Neural crest cell (in vitro differentiated cells): Measurements from ENCODE around the gene AUH. TPM values are rescaled to one million over a fixed set of nuclear protein-coding genes. Genes with fewer than 3 reads are reported as not detected.

ENCODE experiments used
- DNase-seq: peaks from one replicate; pipeline ENCODE4 v3.0.0; 2021; ENCODE audit warnings: low read depth, mixed read lengths, low spot score
- H3K27ac Mint-ChIP-seq: one replicate; pipeline ENCODE4 v1.8.0; 2021; ENCODE audit warnings: mild to moderate bottlenecking, mixed read lengths; ENCODE audit not compliant: unreplicated experiment
- H3K27me3 Mint-ChIP-seq: 2 replicates; pipeline ENCODE4 v1.8.0; 2021; ENCODE audit warnings: low read depth, mild to moderate bottlenecking, mixed read lengths
- H3K36me3 Mint-ChIP-seq: 2 replicates; pipeline ENCODE4 v1.8.0; 2021; ENCODE audit warnings: low read depth, mild to moderate bottlenecking, mixed read lengths
- H3K4me1 Mint-ChIP-seq: 2 replicates; pipeline ENCODE4 v1.8.0; 2021; ENCODE audit warnings: mixed read lengths
- H3K4me3 Mint-ChIP-seq: one replicate; pipeline ENCODE4 v1.8.0; 2021; ENCODE audit warnings: mild to moderate bottlenecking, mixed read lengths
- H3K9me3 Mint-ChIP-seq: 2 replicates; pipeline ENCODE4 v1.8.0; 2021; ENCODE audit warnings: mixed read lengths
- total RNA-seq: library from RNA; stranded (reverse); gene quantifications from 2 replicates; pipeline ENCODE4 v1.2.1, GENCODE V29; 2021
- TF ChIP-seq, protein P1 (sequence below): fragments of 200-600 bp; sonication (generic); conservative IDR thresholded peaks from 2 replicates; pipeline ENCODE4 v1.5.0; 2021; ENCODE audit warnings: antibody characterized with exemption, mild to moderate bottlenecking

The AUH gene
- total RNA-seq, 1 donor from 2014 or later: 10.8 TPM

DNA sequence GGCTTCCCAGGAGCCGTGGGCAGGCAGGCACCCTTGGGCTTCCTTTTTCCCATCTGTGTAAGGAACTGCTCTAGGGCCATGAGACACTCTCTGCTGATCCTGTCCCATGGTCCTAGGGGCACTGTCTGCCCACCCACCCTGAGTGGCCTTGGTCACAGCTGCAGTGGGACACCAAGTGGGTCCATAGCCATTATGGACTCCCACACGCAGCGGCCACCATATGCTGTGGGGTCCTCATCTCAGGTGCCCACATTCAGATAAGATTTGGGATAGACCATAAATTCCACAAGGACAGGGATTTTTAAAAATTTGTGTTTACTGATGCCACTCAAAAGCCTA is 180.8 kb downstream of the AUH start:
- Mint-ChIP-seq H3K9me3 (no peaks in the 10 kb centered on the region), H3K4me1 (no peaks in the 10 kb centered on the region), H3K27ac (no peak overlapping the region), H3K27me3 (no peaks in the 10 kb centered on the region), H3K36me3 (no peaks in the 10 kb centered on the region), H3K4me3 (no peak overlapping the region)
- DNase-seq: no peak
- TF ChIP-seq, protein P1, sequence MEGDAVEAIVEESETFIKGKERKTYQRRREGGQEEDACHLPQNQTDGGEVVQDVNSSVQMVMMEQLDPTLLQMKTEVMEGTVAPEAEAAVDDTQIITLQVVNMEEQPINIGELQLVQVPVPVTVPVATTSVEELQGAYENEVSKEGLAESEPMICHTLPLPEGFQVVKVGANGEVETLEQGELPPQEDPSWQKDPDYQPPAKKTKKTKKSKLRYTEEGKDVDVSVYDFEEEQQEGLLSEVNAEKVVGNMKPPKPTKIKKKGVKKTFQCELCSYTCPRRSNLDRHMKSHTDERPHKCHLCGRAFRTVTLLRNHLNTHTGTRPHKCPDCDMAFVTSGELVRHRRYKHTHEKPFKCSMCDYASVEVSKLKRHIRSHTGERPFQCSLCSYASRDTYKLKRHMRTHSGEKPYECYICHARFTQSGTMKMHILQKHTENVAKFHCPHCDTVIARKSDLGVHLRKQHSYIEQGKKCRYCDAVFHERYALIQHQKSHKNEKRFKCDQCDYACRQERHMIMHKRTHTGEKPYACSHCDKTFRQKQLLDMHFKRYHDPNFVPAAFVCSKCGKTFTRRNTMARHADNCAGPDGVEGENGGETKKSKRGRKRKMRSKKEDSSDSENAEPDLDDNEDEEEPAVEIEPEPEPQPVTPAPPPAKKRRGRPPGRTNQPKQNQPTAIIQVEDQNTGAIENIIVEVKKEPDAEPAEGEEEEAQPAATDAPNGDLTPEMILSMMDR: no peak

DNA sequence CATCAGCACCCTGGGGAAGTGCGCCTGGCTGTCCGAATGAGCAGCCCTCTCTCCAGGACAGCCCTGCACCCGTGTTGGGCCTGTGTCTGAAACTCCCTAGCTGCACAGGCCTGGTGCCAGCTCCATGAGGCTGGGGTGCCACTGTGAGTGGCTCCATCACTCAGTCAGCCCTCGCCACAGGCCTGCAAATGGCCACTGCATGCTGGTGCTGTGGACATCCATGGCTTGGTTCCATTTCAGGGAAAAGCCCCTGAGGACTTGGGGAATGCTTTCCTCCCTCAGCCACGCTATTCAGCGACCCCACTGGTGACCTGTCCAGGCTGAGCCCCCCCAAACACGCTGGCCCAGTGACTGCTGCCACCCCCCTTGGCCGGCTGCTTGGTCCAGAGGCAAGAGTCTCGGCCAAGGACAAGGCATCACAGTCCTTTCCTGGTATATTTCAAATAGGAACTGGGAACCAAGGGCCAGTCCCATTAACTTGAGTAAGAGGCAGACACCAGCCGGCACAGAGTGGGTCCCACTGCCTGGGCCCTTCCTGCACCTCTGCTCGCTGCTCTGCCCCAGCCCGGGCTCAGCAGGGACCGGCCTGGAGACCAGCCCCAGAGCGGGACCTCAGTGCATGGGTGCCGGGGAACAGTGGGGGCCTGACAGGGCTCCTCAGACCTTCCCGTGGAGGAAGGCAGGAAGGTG is 181.3 kb downstream of the AUH start:
- no peaks in the 10 kb centered on the region for H3K36me3 Mint-ChIP-seq
- no peaks in the 10 kb centered on the region for H3K4me1 Mint-ChIP-seq
- H3K27me3 Mint-ChIP-seq: no peaks in the 10 kb centered on the region
- H3K9me3 Mint-ChIP-seq: peaks cover under 1% of the 10 kb centered on the region
- H3K4me3 Mint-ChIP-seq: no peak overlapping the region
- DNase-seq: no peak
- H3K27ac Mint-ChIP-seq: no peak overlapping the region
- TF ChIP-seq, protein P1: no peak

DNA sequence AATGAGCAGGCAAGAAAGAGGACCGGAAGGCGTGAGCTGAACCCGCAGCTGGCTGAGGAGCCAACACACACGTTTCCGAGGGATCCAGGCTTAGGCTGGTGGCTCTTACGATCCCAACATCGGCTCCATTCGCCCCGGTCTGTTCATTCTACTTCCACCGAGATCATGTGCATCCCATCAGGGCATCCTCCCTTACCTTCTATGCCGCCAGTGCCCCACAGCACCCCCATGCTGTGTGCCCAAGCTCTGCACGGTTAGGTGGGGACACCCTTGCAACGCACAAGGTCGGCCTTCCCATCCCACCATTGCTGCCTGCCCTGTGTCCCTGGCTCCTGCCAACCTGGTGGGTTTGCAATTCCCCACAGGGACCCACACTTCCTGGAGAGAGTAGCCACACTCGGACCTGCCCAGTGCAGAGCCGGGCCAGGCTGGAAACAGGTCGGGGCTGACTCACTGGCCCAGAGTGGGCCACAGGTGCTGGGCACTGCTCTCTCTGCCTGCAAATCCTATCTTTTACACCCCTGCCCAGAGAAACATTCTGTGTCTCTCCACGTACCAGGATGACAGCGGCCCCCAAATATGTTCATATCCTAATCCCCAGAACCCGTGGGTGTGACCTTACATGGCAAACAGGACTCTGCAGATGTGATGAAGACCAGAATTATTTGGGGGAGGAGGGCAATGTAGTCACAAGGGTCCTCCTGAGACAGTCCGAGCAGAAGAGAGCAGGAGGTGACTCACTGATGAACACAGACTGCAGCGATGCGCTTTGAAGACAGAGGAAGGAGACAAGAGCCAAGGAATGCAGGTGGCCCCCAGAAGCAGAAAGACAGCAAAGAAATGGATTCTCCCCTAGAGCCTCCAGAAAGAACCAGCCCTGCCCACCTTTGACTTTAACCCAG is 182.2 kb downstream of the AUH start:
- no peak for DNase-seq
- TF ChIP-seq, protein P1: no peak
- no peaks in the 10 kb centered on the region for H3K36me3 Mint-ChIP-seq
- no peaks in the 10 kb centered on the region for H3K27me3 Mint-ChIP-seq
- H3K4me1 Mint-ChIP-seq: no peaks in the 10 kb centered on the region
- H3K9me3 Mint-ChIP-seq: peaks cover 3% of the 10 kb centered on the region
- no peak overlapping the region for H3K27ac Mint-ChIP-seq
- H3K4me3 Mint-ChIP-seq: no peak overlapping the region

DNA sequence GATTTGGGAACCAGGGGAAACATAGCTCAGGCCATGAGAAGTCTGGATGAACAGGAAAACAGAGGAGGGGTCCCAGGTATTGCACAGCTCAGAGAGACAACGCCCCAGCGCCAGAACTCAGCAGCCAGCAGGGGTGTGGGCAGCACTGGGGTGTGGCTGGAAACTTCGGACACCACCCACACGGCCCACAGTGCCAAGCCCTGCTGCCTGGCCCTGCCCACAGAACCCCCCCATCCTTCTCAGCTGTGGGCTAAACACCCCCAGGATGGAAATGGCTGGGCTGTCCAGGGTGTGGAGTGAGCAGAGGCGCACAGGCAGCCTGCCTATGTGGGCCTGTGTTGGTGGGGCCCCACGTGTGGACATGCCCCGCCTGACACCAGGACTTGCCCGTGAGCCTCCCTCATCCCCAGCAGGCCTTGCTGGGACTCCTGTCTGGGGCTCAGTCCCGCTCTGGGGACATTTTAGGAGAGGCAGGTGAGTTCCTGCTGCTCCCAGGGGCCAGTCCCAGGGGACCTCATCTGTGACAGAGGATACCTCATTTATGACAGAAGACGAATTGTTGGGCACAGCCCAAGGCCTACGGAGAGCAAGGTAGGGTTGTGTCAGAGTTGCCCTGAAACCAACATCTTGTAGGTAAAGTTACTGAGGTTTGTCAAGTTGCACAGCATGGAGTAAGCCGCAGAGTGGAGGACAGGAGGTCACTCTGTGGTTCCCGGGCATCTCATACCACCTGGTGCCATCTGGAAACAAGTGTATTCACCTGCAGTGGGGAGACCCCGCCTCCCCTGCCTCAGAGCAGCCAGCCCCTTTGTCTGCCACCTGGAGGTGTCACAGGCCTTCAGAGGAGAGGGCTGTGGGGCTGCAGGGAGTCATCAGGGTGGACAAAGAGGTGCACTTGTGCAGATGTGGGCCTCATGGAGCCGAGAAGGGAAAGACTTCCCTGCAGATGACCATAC is 183.2 kb downstream of the AUH start:
- no peaks in the 10 kb centered on the region for H3K36me3 Mint-ChIP-seq
- peaks cover 3% of the 10 kb centered on the region for H3K9me3 Mint-ChIP-seq
- H3K4me1 Mint-ChIP-seq: no peaks in the 10 kb centered on the region
- no peaks in the 10 kb centered on the region for H3K27me3 Mint-ChIP-seq
- no peak overlapping the region for H3K27ac Mint-ChIP-seq
- TF ChIP-seq, protein P1: no peak
- no peak for DNase-seq
- H3K4me3 Mint-ChIP-seq: no peak overlapping the region

DNA sequence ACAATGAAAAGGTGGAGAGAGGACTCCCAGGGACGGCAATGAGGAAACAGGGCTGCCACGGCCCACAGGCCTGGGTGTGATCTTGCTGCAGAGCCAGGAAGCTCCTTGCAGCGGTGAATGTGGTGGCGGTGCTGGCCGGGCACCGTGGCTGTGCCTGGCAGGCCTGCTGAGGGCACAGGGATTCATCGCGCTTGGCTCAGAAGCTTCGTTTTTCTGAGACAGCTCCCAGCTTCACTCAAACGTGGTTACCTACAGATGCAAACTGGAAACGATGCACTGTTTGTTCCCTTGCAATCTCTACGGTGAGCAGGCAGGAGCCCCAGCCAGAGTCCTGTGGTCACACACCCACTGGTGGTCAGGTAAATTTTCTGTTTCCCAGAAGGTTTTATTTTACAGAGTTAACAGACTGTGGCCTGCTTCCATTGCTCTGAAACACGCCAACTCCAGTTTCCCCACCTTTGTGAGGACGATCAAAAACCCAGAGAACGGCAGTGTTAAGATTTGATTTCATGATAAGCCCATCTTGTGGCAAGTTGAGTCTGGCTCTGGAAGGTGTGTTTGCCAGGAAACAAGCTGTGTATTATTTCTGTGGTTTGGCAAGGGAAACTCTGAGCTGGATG is 183.9 kb downstream of the AUH start:
- no peaks in the 10 kb centered on the region for H3K27me3 Mint-ChIP-seq
- no peak overlapping the region for H3K4me3 Mint-ChIP-seq
- H3K9me3 Mint-ChIP-seq: peaks cover 4% of the 10 kb centered on the region
- no peak overlapping the region for H3K27ac Mint-ChIP-seq
- no peaks in the 10 kb centered on the region for H3K36me3 Mint-ChIP-seq
- DNase-seq: no peak
- no peaks in the 10 kb centered on the region for H3K4me1 Mint-ChIP-seq
- TF ChIP-seq, protein P1: no peak
